Ishikawa (cell line): ENCODE data around the gene ALPI.

Experiments
- CEBPB ChIP-seq: IDR thresholded peaks from 2 replicates; pipeline ENCODE4 v1.6.1; 2012
- CREB1 ChIP-seq: IDR thresholded peaks from 2 replicates; pipeline ENCODE4 v1.6.1; 2012; ENCODE audit warnings: low read depth
- EGR1 ChIP-seq: IDR thresholded peaks from 2 replicates; pipeline ENCODE4 v1.6.1; 2012
- EP300 ChIP-seq: IDR thresholded peaks from 2 replicates; pipeline ENCODE4 v1.6.1; 2012; ENCODE audit warnings: borderline replicate concordance
- FOXM1 ChIP-seq: IDR thresholded peaks from 2 replicates; pipeline ENCODE4 v1.6.1; 2012; ENCODE audit warnings: low read depth, borderline replicate concordance
- NFIC ChIP-seq: IDR thresholded peaks from 2 replicates; pipeline ENCODE4 v1.6.1; 2012
- RAD21 ChIP-seq: IDR thresholded peaks from 2 replicates; pipeline ENCODE4 v1.6.1; 2012; ENCODE audit warnings: low read depth
- TAF1 ChIP-seq: IDR thresholded peaks from 2 replicates; pipeline ENCODE4 v1.6.1; 2012; ENCODE audit warnings: low read depth, mild to moderate bottlenecking
- TCF12 ChIP-seq: IDR thresholded peaks from 2 replicates; pipeline ENCODE4 v1.6.1; 2012; ENCODE audit warnings: low read depth
- TEAD4 ChIP-seq: IDR thresholded peaks from 2 replicates; pipeline ENCODE4 v1.6.1; 2012
- YY1 ChIP-seq: IDR thresholded peaks from 2 replicates; pipeline ENCODE4 v1.6.1; 2012; ENCODE audit warnings: low read depth
- ZBTB7A ChIP-seq: IDR thresholded peaks from 2 replicates; pipeline ENCODE4 v1.6.1; 2012; ENCODE audit warnings: low read depth
- TF ChIP-seq, protein P1 (sequence below): IDR thresholded peaks from 2 replicates; pipeline ENCODE4 v1.6.1; 2012; ENCODE audit warnings: low read depth, mild to moderate bottlenecking
- TF ChIP-seq, protein P2 (sequence below): IDR thresholded peaks from 2 replicates; pipeline ENCODE4 v1.6.1; 2012
- TF ChIP-seq, protein P3 (sequence below): IDR thresholded peaks from 2 replicates; pipeline ENCODE4 v1.6.1; 2012

Gene ALPI

DNA sequence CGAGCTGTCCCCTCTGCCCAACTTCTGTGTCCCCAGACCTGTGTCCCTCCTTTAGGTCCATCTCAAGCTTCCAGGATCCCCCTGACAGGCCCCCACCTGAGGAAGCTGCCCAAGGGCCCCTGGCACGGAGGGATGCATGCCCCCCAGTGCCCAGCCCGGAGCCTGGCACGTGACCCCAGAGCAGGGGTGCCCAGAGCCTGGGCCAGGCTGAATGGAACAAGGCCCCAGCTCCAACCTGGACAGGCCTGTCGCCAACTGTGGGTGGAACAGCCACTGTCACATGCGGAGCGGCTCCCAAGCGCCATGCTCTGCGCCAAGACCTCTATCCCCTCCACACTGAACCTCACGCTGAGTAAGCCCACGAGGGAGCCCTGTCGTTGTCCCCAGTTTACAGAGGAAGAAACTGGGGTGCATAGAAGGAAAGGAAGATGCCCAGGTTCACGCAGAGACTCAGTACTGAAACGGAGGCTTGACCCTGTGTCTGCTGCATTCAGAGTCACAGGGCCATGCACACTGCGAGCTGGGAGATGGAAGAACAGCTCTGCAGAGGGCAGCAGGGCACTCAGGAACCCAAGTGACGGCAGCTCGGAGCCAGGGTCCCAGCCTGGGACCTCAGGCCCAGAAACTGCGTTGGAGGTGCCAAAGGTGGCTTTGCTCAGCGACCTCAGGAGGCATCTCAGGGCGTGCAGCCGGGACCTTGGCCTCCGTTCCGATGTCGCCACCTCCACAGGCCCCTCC, 37.2 kb downstream of the ALPI start:
- TF ChIP-seq FOXM1 (no peak), RAD21 (no peak), EGR1 (no peak), CREB1 (no peak), EP300 (no peak), ZBTB7A (no peak), TEAD4 (no peak), YY1 (no peak), CEBPB (no peak), TCF12 (no peak), TAF1 (no peak)
- TF ChIP-seq, protein P1, sequence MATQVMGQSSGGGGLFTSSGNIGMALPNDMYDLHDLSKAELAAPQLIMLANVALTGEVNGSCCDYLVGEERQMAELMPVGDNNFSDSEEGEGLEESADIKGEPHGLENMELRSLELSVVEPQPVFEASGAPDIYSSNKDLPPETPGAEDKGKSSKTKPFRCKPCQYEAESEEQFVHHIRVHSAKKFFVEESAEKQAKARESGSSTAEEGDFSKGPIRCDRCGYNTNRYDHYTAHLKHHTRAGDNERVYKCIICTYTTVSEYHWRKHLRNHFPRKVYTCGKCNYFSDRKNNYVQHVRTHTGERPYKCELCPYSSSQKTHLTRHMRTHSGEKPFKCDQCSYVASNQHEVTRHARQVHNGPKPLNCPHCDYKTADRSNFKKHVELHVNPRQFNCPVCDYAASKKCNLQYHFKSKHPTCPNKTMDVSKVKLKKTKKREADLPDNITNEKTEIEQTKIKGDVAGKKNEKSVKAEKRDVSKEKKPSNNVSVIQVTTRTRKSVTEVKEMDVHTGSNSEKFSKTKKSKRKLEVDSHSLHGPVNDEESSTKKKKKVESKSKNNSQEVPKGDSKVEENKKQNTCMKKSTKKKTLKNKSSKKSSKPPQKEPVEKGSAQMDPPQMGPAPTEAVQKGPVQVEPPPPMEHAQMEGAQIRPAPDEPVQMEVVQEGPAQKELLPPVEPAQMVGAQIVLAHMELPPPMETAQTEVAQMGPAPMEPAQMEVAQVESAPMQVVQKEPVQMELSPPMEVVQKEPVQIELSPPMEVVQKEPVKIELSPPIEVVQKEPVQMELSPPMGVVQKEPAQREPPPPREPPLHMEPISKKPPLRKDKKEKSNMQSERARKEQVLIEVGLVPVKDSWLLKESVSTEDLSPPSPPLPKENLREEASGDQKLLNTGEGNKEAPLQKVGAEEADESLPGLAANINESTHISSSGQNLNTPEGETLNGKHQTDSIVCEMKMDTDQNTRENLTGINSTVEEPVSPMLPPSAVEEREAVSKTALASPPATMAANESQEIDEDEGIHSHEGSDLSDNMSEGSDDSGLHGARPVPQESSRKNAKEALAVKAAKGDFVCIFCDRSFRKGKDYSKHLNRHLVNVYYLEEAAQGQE = no peak
- TF ChIP-seq, protein P2, sequence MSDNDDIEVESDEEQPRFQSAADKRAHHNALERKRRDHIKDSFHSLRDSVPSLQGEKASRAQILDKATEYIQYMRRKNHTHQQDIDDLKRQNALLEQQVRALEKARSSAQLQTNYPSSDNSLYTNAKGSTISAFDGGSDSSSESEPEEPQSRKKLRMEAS = no peak
- TF ChIP-seq, protein P3, sequence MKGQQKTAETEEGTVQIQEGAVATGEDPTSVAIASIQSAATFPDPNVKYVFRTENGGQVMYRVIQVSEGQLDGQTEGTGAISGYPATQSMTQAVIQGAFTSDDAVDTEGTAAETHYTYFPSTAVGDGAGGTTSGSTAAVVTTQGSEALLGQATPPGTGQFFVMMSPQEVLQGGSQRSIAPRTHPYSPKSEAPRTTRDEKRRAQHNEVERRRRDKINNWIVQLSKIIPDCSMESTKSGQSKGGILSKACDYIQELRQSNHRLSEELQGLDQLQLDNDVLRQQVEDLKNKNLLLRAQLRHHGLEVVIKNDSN = no peak

DNA sequence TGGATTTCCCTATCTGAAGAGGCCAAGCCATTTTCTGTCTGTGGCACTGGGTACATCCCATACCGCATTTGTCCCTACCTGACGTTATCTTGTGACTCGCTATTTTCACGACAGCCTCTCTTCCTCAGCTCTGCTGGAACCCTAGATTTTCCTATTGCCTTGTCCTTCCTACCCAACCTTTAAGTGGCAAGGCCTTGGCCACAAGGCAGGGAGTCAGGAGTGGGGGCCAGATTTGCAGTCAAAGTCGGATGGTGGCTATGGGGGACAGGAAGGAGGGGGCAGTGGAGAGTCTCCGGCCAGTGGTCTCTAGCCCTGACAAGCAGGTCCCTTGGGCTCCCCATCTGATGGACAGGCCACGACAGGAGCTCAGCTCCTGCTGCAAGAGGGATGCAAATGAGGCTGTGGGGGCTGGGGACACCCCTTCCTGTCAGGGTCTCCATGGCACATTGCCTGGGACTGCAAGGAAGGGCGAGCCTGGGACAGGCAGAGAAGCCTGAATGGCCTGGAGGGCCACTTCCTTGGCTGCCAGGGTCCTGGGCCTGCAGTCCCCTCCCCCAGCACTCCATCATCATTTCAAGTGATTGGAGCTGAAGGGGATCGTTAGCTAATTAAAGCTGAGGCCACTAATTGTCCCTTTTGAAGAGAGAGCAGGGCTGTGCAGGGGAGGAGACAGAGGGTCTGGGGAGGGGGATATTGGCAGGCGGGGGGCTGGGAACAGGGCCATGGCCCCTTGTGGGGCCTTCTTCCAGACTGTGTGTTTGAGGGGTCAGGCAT, 37.9 kb downstream of the ALPI start:
- TF ChIP-seq, protein P3 = no peak

DNA sequence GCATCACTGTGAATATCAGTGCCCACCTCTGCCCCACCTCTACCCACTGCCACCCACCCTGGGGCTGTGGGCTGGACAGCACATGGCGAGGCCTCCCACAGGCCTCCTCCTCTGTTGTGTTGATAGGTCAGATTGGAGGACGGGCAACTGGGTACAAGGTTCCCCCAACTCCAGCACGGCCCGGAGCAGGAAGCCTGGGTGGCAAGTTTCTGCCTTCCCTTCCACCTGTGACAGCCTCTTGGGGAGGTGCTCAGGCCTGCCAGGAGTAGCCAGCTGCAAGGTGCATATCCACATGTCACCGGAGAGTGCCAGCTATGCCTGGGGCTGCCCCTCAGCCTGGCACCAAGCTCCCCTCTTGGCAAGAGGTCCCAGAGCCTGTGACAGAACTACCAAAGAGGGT, 38.6 kb downstream of the ALPI start:
- TF ChIP-seq, protein P1 = no peak
- TF ChIP-seq TEAD4 = no peak
- TF ChIP-seq EP300 = no peak
- no peak for TF ChIP-seq CEBPB
- TF ChIP-seq YY1 = no peak
- no peak for TF ChIP-seq ZBTB7A
- TF ChIP-seq RAD21 = no peak
- TF ChIP-seq, protein P2 = no peak
- no peak for TF ChIP-seq NFIC
- TF ChIP-seq, protein P3 = no peak

DNA sequence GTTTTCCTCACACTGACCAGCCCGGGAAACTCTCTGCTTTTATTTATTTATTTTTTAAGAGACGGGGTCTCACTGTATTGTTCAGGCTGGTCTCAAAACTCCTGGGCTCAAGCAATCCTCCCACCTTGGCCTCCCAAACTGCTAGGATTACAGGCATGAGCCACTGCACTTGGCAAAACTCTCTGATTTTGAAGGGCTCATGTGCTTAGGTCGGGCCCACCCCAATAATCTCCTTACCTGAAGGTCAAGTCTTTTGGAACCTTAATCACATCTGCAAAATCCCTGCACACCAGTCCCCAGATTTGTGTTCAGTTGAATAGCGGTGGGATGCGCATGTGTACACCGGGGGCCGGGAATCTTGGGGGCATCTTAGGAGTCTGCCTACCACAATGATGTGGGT, 39.3 kb downstream of the ALPI start:
- TF ChIP-seq EP300 (no peak), CEBPB (no peak), RAD21 (no peak), EGR1 (no peak), NFIC (no peak), TCF12 (no peak), TEAD4 (no peak), TAF1 (no peak), ZBTB7A (no peak), FOXM1 (no peak), CREB1 (no peak)
- TF ChIP-seq, protein P3 = no peak
- TF ChIP-seq, protein P1 = no peak
